Daoy (cell line): ENCODE measurements around the gene FBXL14. TPM values are rescaled to one million over a fixed set of nuclear protein-coding genes. Genes with fewer than 3 reads are reported as not detected.

Experiments
- DNase-seq: peaks from one replicate; pipeline ENCODE4 v3.0.0-alpha.2; 2015; ENCODE audit warnings: low read depth
- total RNA-seq: library from RNA; depleted of rRNA; stranded (reverse); fragments of >200 nt; shearing (Covaris generic); gene quantifications from 2 replicates; pipeline ENCODE4 v1.2.3, GENCODE V29; 2014

Gene FBXL14
- total RNA-seq, 1 experiment from 2014 or later: 12.6 TPM

DNA sequence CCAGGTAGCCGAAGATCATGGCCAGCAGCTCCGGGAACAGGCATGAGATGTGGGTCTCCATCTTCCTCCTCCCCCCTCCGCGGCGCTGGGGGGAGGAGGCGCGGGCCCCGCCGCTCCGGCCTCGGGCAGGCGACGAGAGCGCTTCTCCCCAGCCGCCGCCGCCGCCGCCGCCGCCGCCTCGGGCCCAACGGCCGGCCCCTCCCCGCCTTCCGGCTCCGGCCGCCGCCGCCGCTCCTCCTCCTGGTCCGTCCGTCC is 448 bp downstream of the FBXL14 start:
- DNase-seq: peak; percentile 87

DNA sequence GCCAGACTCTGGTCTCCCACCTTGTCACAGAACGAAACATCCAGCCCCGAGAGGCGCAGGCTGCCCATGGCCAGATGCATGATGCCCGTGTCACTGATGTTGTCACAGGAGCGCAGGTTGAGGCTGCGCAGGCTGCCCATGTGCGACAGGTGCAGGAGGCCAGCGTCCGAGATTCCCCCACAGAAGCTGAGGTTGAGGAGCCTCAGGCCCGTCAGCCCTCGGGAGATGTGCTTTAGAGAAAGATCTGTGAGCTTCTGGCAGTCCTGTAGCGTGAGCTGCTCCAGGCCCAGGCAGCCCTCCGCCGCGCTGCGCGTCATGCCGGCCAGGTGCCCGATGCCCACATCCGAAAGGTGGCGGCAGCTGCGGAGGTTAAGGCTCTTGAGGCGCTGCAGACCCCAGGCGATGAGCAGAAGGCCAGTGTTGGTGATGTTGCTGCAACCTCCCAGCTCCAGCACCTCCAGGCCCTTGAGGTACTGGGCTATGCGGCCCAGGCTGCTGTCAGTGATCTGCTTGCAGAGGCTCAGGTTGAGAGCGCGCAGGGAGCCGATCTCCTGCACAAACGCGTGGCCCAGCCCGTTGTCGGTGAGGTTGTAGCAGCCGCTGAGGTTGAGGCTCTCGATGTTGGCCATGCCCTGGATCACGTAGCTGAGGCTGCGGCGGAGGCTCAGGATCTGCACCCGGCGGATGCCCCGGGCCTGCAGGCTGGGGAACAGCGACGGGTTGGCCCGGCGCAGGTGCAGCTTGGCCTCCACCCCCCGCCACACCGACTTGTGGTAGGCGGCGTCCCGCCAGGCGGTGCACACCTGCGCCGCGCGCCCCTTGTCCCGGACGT is 991 bp downstream of the FBXL14 start:
- peak; percentile 65 for DNase-seq

DNA sequence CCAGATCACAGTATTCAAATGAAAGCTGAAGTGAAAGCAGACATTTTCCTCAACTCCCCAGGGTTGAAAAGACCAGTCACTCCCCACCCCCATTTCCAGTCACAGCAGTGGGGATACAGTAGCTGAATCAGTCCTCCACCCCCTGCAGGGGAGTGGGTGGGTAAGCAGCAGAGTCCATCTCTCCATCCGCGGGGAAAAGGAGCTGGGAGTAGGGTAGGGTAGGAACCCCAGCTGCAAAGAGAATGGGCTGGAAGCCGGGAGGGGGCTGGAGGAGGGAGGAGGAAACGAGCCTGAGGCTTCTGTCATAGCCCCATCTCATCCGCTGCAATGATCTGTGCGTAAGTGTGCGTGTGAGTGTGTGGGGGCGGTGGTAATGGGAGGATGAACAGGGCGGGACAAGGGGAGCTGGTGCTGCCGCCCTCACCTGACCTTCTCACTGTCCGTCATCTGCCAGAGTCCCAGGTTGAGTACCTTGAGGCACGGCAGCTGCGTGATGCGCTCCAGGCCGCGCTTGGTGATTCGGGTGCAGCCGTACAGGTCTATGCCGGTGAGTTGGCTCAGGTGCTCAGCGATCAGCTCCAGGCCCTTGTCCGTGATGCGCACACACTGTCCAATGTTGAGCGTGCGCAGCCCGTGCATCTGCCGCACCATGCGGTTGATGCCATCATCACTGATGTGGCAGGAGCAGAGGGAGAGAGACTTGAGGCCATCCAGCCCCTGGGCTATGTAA is 1.8 kb downstream of the FBXL14 start:
- peak; percentile 73 for DNase-seq

DNA sequence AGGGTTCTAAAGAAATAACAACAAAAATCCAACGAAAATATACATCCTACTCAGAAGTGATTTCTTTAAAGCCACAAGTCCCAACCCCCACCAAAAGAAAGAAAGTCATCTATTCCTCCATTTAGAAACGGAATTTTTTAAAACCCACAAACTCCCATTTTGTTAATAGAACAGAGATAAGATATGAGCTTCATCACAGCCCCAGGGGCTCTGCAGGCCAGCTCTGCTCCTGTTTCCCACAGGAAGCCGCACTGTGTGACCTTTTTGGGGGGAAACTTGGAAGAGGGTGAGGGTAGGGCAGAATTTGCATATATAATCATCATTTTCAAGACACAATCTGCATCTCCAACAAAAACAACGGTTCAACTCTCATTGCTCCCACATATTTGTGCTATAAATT is 2.8 kb downstream of the FBXL14 start:
- DNase-seq: peak; percentile 61

DNA sequence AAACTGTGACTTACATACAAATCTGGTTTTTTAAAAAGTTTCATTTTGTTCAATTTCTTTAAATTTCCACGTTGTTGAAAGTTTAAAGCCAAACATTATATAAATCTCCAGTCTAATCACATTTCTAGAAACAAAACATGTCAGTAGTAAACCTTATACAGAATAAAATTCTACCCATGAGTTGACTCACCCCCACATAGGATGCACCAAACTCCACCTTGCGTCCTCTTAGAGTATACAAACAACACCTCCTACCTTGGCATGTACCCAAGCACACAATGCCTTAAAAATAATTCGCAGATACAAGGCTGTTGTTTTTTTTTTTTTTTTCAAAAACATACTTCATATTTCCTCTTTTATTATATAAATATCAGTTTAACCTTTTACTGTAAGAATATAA is 3.3 kb downstream of the FBXL14 start:
- no peak for DNase-seq

DNA sequence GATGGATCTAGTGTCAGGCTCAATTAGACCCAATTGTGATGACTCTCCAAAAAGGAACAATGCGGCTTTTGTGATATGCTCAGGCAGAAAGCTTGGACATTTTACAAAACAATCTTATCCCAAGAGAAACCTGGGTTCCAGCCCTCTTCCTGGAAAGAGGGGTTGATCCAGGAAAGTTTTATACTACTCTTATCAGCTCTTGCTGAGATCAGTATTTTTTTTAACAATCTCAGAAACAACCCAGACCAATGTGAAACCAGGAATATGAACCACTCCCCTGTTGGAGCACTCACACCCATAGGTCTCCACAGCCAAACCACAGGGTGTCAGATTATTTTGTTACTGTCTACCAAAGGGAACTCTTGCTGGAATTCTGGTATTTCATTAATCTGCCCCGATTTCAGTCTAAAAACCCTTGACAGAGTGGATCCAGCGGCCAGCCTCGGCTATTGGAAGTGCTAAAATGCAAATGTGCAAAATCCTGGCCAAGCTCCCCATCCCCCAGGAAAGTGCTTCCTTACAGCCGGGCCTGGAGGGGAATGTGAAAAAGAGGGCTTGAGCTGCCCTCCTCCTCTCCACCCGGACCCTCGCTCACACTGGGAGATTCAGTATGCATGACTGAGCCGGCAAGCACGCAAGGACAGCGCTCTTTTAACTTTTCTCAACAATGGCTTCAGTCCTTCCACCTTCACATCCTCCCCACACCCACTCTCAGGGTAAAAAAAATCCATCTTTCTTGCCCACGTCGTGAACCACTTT is 4.0 kb downstream of the FBXL14 start:
- DNase-seq: peak; percentile 42

DNA sequence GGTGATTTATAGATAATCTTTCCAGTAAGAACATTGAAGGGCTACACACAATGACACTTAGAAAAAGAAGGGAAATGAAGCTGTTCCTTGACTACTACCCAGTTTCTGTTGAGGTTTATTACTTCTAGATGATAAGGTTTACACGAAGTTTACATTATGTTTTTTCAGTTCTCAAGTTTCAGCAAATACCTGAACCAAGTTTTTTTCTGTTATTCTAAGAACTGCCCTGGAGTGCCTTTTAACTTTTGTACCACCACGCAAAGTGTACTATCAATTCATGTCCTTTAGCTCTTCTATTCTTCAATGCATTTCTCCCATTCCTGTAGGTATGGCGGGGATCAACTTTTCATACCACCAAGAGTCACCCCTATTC is 5.8 kb downstream of the FBXL14 start:
- no peak for DNase-seq

DNA sequence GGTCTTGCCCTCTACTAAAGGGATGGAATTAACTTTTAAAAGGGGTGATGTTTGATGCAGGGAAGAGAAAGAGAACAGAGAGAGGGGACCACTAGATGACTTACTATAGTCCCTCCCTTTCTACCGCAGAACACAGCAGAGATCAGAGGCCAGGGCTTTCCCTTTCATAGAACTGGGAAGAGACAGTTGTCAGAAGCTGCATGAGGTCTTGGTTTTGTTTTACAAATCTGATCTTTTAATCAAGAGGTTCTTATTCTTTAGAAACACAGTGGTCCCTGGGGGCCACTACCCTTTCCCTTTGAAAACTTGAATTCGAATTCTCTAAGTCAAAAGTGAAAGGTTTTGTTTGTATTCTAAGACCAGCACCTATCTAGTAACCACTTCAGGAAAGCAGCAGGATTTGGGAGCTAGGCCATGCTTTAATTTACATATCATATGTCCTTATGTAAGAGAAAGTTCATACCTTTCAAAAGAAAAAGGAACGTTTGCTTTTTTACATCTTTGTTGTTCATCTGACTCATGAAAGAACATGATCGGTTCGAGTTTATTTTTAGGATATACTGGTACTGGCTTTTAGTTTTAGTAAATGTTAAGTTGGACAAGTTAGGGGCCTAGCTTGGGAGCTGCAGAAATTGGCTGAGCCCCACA is 6.3 kb downstream of the FBXL14 start:
- no peak for DNase-seq

DNA sequence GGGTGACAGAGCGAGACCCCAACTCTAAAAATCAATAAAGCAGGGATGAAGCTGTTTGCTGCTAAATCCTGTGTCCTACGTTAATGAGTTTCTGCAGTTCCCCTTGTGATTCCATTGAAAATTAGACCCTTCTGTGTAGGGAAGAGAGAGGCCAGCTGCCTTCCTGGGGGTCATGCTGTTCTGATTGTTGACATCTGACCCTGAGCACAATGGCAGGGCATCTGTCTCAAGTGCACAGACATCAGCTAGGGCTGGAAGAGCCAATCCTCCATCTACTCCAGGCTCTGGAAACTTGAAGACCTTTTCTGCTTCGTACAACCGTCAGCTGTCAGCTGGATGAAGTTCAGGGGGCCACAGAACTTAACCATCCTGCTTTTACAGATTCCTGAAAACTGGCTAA is 10.1 kb downstream of the FBXL14 start:
- DNase-seq: no peak

DNA sequence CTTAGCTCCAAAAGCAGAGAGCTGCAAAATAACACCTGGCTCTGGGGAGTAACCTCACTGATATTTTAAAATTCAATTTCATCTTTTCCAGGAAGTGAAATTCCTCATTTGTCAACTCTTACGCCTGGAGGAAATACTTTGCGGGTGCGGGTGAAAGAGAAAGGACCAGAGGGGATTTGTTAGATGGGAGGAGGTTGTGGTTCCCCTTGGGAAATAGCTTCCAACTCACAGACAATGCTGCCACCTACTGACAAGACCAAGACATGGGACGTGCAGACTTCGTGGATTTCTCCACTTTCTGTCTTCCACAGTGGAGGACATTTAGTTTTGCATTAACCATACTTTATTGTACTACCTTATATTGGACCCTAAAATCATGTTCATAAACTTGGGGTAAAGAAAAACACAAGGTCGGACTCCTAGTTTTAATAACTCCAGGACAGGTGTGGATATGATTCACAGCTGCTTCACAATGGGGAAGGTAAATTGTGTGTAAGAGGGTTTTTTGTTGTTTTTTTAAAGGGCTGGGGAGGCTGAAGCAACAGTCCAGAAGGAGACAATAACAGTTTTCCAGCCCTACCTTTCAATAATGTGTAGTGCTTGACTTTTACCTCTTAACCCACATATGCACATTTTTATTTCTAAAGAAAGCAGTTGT is 10.8 kb downstream of the FBXL14 start:
- peak; percentile 87 for DNase-seq

DNA sequence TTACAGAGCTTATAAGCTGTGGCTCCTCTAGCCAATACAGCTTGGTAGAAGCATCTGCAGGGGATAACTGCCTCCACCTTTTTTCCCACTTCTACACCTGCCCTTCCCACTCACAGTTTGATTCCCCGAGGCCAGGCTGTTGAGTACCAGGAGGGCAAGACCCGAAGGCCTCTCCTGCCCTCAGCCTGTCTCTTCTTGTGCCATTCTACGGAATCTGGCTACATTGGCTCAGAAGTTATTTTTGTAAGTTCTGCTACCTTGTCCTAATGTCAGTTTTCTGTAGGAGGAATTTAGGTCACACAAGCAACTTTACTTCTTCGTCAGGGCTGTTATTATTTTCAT is 11.7 kb downstream of the FBXL14 start:
- DNase-seq: no peak

DNA sequence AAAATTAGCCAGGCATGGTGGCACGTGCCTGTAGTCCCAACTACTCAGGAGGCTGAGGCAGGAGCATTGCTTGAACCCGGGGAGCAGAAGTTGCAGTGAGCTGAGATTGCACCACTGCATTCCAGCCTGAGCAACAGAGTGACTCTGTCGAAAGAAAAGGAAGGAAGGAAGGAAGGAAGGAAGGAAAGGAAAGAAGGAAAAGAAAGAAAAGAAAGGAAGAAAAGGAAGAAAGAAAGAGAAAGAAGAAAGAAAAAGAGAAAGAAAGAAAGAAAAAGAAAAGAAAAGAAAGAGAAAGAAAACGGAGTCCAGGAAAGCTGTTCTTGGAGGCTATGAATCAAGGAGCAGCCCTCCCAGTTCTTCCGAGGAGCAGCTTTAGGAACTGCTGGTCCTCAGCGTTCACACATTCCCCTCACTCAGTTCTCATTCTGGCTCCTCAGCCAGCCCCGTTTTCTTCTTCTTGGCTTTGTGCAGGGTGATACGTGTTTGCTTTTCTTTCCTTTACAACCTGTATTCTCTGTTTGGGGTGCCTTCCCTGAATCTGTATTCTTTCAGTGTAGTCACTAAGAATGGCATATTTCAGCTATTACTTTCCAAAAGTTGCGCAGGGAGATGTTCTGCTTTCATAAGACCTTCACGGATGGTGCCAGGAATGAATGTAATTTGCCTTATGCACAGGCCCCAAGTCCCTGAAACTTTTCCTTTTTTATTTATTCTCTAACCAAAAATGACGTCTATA is 12.2 kb downstream of the FBXL14 start:
- DNase-seq: no peak

DNA sequence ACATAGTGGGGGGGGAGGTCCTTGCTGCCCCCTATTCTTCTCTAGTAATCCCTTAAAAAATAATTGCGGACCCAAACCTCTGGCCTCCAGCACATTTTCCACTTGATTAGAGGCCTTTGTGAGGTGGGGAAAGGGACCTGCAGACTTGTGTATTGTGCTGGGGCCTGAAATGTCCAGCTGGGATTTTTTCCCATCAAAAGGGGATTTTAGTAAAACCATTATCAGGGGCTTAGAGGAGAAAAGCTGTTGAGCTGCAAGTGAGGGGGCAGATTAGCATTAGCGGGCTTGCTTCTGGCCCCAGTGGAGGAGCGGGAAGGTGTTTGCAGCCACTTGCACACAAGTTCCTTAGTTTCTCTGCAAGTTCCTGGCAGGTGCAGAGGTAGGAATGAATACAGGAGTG is 13.9 kb downstream of the FBXL14 start:
- DNase-seq: no peak

DNA sequence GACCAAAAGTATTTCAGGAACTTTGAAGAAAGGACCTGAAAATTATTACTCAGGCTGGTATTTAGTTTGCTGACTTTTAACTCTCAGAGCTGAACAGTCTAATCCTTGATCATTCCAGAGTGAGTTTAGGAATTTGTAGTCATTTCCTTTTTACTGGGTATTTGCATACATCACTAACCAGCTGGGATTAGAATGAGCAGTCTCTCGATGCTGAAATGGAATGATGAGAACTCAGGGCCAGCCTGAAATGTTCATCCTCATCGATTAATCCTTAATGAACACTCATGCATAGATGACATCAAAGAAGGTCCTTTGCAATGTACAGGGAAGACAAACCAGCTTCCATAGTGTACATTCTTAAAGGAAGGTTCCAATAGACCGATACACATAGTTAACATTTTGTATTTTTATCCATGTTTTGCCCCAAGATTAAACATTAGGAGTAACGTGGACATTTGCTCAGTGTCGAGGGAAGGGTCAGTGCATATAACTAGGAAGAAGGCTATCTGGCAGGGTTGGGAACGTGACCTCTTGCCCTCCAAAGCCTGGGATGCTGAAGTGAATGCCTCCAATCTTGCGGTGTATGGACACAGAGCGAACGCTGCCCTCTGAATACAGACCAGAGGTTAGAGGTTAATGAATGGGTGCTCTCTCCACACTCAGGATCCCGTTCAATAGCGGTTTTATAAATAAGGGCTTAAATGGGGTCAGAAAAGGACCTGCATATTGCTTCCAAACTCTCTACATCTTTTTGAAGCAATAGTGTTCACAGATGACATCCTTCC is 14.5 kb downstream of the FBXL14 start:
- DNase-seq: no peak

DNA sequence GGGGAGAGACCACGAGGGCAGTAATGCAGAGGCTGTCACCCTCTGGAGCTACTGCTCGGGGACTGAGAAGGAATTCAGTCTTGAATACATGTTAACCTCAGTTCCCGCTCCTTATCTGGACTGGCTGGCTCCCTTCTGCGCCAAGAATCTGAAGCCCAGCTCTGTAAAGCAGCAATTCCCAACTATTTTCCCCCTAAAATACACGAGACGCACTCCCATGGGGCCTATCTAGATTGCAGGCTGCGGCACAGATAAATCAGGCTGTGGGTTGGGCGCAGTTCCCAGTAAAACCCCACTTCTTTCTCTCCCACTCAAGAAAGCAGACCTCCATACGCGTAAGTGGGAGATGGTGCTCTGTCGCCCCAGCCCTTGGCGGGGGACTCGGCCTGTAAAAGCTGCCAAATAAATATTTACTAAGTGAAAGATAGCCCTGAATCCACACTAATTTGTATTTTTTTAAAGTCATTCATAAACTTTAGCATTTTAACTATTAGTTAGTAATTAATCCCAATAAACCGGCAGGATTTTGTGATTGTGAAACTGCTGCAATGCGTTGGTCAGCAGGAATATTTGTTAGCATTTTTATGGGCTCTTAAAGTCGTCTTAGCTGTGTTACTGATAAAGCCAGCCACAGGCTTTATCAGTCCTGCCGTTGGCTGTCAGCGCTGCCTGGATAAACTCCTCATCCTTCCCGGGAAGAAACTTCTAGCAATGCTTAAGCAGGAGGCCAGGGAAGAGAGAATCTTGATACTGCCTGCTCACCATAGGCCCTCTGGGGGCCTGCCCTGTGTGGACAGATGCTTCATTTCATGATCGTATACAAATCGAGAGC is 17.8 kb downstream of the FBXL14 start:
- DNase-seq: peak; percentile 65

DNA sequence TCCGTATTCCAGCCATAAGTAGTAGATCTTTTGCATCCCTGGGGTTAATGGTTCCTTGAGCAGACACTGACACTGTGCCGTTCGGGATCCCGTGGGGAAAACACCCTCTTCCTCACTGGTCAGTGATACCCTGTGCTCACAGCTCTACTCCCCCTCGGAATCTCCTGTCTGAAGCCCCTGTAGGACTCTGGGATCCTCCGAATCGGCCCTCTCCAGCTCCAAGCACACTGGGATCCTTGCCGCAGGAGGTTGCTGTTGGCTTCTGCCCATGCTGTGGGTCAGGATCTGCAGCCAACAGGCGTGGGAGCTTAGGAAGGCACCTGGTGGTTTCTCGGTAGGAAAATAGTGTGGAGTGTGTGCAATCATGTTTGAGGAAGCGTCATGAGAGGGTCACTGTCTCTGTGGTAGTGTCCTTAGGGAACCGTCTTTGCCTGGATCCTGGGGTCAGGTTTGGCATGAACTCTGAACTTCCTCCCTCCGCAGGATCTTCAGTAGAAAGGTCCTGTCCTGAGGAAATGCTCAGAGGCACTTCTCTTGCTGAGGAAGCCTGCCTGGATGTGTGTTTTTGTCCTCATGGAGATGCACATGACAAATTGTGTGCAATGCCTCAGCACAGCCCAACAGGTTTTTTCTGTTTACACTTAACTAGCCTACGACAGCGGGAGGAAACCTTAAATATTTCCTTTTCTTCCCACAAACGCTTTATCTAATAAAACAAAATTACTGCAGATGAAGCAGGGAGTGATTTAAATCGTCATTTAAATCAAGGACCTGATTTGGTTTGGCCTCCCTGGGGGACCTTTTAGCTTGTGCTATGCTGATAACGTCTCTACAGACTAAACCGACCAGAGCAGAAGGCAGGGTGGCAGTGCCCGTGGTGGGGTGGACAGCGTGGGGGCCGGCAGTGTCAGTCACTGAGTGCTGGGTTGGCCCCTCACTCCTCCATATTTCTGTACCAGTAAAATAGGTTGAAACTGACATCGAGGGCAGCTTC is 18.7 kb downstream of the FBXL14 start:
- no peak for DNase-seq

DNA sequence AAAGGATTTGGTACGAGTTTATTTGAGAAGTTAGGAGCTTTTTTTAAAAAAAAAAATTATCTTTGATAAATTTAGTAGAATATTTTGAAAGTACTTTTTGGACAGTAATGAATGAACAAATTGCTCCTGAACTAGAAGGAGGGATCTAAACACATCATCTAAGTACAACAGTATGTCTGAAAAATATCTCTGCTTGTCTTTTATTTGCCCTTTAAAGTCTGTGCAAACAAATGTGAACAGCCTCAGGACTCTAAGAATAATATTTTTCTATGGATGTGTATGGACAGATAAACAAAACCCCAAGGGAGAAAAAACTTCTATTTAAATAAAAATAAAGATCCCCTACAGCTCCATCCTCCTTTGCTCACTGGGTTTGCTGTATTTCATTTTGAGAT is 19.5 kb downstream of the FBXL14 start:
- no peak for DNase-seq
